OCI-M2 (cell line): ENCODE measurements around the gene LRP1.
A peak's percentile ranks its signal among the peaks of the same experiment; 100 is the strongest.

Source experiments
- DNase-seq: peaks from one replicate; lab custom pipeline; 2025; ENCODE audit not compliant: unreplicated experiment; lab: John Stamatoyannopoulos, UW

LRP1 gene

DNA sequence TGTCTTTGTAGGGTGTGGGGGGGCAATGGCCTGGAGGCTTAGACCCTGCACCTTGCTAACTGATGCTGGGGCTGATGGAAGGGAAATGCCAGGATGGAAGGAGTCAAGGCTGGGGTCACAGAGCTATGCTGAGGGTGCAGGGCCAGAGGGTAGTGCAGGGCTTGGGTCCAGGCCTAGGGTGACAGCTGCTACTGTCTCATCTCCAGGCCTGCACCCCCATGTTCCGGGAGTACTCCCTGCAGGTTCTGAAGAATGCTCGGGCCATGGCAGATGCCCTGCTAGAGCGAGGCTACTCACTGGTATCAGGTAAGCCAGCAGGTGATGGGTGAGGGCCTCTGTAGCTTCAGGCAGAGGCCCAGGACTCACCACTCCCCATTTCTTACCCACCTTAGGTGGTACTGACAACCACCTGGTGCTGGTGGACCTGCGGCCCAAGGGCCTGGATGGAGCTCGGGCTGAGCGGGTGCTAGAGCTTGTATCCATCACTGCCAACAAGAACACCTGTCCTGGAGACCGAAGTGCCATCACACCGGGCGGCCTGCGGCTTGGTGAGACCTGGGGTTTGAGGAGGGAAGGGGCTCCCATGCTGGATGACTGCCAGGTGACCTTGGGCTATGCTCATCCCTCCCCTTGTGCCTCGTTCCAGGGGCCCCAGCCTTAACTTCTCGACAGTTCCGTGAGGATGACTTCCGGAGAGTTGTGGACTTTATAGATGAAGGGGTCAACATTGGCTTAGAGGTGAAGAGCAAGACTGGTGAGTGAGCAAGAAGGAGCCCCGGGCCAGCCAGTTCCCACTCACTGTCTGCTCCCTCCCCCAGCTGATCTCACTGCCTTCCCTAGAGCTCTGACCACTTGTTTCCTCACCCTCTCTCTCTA, 105.3 kb downstream of the LRP1 start:
- no peak for DNase-seq

DNA sequence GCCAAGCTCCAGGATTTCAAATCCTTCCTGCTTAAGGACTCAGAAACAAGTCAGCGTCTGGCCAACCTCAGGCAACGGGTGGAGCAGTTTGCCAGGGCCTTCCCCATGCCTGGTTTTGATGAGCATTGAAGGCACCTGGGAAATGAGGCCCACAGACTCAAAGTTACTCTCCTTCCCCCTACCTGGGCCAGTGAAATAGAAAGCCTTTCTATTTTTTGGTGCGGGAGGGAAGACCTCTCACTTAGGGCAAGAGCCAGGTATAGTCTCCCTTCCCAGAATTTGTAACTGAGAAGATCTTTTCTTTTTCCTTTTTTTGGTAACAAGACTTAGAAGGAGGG, 105.9 kb downstream of the LRP1 start:
- no peak for DNase-seq

DNA sequence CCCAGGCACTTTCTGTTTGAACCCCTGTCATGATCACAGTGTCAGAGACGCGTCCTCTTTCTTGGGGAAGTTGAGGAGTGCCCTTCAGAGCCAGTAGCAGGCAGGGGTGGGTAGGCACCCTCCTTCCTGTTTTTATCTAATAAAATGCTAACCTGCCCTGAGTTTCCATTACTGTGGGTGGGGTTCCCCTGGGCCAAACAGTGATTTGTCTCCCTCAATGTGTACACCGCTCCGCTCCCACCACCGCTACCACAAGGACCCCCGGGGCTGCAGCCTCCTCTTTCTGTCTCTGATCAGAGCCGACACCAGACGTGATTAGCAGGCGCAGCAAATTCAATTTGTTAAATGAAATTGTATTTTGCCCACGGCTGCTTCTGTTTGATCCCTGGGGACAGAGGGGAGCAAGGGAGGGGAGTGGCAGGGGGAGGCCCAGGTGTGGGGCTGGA, 106.3 kb downstream of the LRP1 start:
- no peak for DNase-seq

DNA sequence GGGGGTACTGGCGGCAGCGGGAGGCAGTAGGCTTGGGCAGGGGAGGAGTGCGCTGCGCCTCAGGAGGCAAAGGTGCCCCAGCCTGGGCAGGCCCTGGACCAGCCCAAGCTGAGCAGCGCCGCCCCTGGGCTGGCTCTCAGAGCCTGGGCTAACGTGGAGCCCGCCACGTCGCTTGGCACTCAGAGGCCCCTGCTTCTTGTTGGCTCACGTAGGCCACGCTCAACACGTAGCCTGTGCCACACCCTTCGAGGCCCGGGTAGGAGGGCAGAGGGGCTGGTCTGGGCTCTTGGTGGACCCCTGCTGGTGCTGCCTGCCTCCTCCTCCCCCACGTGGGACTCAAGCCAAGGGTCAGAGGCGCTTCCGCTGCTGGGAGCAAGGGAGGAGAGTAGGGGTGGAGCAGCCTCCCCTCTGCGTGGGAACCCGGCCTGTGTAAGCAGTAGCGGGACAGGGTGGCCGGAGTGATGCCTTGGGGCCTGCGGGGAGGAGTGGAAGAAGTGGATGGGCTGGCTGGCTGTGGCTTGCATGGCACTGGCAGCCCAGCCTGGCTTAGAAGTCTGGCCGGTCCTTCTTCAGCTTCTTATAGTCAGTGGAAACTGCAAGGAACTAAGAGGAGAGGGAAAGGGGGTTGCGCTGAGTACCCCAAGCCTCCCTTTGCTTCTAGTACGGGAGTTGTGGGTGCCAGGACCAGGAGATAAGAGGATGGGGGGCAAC, 106.9 kb downstream of the LRP1 start:
- DNase-seq: no peak

DNA sequence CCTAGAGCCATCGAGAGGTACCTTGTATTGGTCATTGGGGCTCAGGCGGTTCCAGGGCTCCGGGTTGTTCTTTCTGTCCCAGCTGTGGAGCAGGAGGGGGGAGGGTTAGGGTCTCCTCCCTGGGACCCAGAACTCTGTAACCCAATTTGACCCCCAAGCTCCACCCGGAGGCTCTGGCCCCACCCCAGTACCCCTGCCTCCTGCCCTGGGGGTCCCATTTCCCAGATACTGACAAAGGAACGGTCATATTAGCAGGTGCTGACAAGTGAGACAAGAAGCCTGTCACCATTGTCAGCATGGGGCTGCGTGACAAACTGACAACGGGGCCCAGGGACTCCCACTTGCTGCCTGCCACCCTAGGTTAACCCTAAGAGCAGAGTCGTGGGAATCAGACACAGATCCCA, 107.4 kb downstream of the LRP1 start:
- no peak for DNase-seq

DNA sequence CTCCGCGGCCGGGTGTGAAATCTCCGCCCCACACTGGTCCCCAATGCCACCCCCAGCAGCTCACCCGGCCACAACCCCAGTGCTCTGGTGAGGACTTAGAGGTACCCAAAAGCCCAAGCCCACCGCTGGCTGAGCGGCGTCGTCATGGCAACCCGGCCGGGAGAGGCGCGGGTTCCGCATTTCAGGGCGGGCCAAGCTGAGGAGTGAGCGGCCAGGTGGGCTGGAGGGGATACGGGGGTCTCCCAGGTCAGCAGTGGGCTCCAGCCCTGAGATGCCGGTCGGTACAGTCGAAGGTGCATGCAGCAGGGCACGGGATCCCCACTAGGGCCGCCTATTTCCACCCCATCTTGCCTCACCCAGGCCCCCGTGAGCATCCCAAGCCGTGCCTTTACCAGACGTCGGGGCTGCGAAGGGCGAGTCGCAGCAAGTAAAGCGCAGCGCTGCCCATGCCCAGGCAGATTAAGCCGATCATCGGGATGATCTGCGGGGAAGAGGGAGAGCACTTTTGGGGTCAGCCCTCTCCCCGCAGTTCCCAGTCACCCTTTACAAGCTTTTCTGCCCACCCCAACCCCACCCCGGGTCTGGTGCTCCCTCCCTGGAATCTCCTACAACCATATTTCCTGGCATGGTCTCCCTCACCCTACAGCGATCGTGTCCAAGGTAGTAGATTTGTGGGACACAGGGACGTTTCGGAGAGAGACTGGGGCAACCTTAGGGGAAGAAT, 108.1 kb downstream of the LRP1 start:
- DNase-seq: no peak

DNA sequence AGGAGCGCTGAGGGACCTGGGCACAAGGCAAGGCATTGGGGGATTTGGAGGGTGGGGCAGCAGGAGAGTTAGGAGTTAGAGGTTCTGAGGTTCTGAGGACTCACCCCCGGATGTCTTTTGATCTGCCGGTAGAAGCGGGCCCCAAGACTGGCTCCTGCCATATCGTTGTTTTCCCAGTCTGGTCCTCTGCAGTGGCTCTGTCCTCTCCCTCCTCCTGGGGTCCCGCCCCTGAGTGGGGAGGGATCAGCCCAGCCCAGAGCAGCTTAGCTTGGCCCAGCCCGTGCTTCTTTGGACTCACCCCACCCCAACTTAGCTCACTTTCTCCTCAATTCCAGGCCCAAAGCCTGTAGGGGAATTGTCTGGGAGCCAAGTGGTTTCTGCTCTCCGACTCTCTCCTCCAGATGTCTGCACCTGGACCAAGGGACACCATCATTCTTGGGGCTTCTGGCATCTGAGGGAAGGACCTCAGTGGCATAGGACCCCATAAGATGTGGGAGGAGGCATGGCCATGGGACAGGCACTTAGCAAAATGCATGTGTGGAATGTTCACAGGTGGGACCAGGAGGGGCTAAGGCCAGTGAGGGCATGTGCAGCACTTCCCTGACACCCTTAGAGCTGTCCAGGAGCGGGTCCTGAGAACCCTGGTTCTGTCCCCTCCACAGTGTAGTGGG, 108.8 kb downstream of the LRP1 start:
- DNase-seq: no peak

DNA sequence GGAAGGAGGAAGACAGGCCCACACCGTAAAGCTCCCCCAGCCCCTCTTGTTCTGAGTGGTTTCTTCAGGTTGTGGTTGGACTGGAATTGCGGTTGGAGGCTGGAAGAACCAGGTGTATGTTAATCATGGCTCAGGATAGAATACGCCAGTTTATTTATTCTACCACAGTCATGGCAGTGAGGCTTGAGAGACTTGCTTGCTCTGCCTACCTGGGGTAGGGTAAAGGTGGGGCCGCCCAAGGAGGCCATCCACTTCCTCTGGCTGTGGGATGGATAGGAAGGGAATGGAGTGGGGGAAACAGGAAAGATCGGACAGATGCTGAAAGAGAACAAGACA, 109.3 kb downstream of the LRP1 start:
- DNase-seq: no peak

DNA sequence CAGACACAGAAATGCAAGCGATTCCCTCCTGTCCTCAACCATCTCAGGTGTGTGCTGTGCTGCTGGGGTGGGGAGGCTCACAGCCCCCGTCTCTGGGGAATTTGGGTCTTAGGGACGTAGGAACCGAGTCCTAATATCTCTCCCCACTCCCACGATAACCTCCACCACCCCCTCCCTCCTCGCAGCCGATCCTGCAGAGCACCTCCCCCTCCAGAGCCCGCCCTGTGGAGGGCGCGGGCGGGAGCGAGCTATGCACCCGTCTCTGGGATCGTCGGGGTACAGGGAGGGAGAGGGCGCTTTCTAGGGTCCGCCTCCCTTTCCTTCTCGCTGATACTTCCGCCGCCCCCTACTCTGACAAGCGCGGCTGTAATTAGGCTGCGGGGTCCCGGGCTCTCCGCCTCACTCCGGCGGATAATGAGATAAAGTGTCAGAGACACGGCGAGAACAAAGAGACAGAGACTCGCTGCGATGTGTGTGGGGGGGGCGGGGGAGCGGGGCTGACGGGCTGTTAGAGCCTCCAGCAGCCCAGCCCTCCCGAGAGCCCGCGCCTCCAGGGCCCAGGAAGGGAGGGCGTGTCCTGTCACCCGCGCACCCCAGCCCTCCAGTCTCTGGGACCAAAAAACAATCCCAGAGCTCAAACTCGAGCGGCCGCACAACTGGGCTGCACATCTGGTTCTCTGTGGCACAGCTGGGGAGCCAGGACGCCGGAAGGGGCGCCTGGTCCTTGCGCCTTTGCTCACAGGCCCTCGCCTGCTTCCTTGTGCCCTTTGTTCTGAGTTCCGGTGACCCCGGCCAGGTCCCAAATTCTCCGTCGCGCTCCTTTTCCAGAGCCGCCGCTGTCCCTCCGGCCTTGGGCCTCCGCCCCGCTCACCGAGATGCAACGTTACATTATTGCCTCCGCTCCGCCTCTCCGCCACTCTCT, 109.9 kb downstream of the LRP1 start:
- DNase-seq: no peak

DNA sequence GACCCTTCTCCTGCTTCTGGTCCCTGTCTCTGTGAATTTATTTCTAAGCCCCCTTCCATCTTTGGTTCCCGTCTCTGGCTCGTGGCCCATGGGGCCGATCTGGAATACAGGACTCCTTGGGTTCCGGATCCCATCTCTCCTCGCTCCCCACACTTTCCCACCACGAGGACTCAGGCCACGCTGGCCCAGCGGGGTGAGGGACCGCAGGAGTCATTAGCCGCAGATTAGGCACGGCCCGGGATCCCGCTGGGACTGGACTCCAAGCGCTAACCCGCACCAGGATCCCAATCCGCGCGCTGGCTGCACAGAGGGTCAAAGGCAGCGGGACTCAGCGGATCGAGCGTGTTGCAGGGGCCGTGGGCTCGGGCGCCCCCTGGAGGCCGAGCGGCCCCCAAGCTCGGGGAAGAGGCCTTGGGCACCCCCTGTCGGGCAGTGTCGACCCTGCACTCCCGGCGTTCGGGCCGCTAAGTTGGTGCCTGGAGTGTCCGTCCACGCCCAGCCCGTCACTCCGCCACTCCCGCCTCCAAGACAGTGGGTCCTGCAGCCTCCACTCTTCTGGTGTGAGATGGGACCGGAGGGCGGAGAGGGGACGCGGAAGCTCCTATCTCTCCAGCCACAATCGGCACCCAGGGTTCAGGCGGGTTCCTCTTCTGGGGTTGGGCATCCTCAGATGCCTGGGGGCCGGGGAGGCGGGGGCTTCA, 110.7 kb downstream of the LRP1 start:
- peak; percentile 54 for DNase-seq

DNA sequence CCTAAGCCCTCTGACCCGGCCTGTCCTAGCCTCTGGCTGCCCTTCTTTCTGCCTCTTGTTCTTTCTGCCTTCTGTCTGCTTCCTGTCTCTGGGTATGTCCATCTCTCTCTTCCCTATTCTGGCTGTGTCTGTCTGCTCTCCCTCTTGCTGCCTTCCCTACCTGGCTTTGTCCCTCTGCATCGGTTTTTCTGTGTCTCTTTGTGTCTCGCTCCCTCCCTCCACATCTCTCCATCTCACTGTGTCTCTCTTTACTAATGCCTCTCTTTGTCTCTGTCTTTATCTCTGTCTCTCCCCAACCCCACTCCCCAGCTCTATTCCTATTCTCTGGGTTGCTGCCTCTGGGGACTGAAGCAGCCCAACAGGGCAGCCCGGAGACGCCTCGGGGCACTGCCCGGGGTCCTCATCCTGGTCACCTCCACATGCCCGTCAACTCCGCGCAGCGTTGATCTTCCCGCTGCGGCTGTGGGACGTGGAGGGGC, 111.3 kb downstream of the LRP1 start:
- no peak for DNase-seq

DNA sequence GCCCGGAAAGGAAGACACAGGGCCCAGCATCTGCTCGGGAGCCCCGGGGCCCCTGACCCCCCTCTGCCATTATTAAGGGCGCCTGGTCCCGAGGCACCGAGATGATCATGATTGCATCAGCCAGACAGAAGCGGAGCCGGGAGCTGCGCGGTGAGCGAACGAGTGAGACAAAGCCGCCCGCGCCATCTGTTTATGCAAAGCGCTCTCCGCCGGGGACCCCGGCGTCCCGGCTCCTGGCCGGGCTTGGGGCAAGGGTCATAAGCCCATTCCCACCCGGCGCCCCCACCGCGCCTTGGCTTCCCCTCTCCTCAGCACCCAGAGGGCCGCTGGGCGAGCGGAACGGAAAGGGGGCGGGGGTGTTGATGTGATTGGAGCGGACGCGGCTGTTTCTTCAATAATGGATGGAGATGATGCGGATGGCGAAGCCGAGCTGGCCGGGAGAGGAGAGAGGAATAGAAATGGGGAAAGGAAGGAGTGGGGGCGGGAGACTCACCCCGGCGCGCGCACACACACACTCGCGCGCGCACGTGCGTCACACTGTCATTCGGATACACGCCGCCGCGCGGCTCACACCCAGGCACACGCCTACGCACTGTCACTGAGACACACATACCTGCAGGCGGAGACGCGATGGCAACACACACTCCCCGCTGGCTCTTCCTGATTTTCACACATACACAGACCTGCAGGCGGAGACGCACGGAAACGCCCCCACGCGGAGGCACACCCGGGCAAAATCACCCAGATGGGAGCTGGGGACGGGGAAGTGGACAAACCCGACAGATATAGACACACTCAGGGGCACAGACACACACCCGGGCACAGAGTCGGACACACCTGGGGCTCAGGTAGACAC, 112.0 kb downstream of the LRP1 start:
- DNase-seq: no peak

DNA sequence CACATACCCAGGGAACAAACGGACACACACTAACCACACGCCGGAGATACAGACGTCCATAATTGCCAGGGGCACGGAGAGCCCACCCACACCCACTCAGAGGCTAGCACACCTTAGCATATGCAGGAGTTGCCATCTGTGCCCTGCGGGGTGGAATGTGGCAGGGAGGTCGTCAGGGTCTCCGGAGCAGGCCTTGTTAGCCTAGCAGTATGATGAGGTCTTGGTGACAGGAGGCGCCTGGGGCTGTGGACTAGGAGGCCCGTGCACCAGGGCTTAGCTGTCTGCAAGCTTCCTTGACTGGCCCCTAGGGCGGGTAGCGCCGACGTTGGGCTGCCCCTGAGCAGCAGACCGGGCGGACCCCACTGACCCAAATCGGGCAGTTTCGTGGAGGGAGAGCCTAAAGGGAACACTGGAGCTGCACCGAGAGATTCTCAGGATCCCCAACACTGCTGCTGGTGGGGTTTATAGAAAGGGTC, 112.7 kb downstream of the LRP1 start:
- no peak for DNase-seq

DNA sequence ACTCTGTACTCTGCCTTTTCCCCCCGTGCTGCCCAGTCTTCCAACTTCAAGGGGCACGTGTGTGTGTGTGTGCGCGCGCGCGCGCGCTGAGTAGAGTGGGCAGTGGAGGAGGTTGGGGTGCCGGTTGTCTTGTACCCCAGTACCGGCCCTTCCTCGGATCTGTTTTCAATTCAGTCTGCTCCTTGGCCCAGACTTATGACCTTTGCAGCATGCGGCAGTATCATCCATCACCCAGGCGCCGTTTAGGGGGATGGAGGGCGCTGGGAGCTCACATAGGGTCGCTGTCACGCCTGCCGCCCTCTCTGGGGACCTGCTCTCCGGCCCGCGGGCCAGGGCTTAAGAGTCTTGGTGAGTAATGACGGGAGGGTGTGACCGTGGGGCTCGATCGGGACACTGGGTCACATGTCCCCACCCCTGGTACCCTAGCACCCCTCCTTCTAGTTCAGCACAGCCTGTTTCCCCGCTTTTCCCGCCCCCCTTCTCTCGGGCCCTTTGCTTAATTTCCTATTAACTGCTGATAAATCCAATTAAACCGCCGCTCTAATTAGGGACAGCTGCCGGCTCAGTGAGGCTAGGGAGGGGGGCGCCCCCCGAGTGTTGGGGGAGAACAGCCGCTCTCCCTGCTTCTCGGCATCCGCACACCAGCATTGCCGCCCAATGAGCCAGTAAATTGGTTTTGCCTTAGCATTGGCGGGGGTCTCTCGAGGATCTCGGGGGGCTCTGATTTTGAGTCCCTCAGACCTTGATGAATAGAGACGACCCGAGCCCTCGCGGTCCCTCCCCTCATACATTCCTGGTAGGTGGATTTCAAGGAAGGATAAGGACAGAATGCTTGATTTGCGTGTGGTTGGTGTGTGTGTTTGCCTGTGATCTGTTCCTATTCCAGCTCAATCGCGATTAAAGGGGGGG, 113.4 kb downstream of the LRP1 start:
- DNase-seq: no peak

DNA sequence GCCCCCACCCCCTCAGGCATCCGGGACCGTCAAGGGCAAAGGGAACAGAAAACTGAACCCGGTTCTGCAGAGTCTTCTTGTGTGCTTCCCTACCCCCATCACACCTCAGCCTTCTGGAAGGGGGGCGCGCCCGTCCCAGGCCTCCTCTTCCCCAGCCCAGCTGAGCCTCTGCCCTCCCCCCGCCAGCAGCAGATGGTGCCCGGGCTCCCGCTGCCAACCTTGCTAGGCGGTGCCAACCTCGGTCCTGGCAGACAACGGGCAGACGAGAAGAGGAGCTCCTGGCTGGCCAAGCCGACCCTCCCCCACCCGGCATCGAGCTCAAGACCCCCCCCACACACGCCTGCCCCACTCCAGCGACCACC, 114.0 kb downstream of the LRP1 start:
- no peak for DNase-seq

DNA sequence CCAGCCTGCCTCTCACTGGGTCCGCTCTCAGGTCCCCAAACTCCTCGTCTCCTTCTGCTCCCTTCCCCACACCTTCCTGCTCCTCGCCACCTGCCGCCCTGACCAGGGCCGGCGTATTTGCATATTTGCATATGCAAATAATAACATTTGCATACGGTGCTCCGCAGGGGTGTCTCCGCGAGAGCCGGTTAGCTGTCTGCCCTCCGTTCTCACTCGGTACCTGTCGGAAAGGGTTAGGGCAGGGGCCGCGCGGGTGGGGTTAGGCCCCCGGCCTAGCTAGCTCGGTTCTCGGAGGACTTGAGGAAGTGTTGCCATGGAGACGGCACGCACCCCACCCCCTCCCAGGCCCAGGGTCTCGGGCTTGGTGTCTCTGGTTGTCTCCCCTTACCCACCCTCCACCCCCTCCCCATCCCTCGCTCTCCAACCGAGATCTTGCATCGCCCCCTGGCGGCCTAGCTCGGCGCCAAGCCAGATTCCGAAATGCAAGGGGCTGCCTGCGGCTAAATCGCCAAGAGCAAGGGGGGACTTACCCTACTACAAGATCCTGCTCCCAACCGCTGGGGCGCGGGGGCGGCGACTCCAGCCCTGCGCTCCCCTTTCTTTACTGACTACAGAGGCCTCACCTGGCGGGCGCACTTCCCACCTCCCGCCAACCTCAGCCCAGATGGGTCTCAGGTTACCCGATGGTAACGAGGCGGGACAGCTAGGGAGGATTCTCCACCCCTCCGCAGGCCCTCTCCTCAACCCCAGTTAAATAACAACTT, 114.6 kb downstream of the LRP1 start:
- no peak for DNase-seq
